Esophagus muscularis mucosa (tissue), 4 donors: ENCODE data around the gene RHOBTB1. TPM values are rescaled to one million over a fixed set of nuclear protein-coding genes. Genes with fewer than 3 reads are reported as not detected.
A peak's percentile ranks its signal among the peaks of the same experiment; 100 is the strongest.
"Not testable (repeated sequence)": the region's sequence is repeated elsewhere in the genome, so short reads cannot be mapped to it uniquely, and the experiment has no call there.

ENCODE experiments used
- DNase-seq: peaks from one replicate; pipeline ENCODE4 v3.0.0-alpha.2; 2017; ENCODE audit errors: extremely low spot score
- H3K27ac ChIP-seq, 4 donors: fragments of 200-600 bp; sonication (generic); replicated peaks in 1 of 4; 1 replicate in 3 of 4; 2 replicates in 1 of 4; pipeline ENCODE4 v1.5.1; 2016 to 2019; ENCODE audit warnings: mild to moderate bottlenecking in 1 of 4
- H3K27me3 ChIP-seq, 4 donors: fragments of 200-600 bp; sonication (generic); one replicate each; pipeline versions ENCODE4 v1.5.1 to v1.6.0; 2016 to 2019
- H3K36me3 ChIP-seq, 4 donors: fragments of 200-600 bp; sonication (generic); one replicate each; pipeline ENCODE4 v1.5.1; 2016 to 2019
- H3K4me1 ChIP-seq, 4 donors: fragments of 200-600 bp; sonication (generic); one replicate each; pipeline ENCODE4 v1.5.1; 2016 to 2019
- H3K4me3 ChIP-seq, 4 donors: fragments of 200-600 bp; sonication (generic); 1 replicate in 2 of 4; 2 replicates in 2 of 4; pipeline ENCODE4 v1.5.1; 2016 to 2019; ENCODE audit warnings: mild to moderate bottlenecking in 4 of 4, moderate library complexity in 1 of 4
- H3K9me3 ChIP-seq, 4 donors: fragments of 200-600 bp; sonication (generic); 1 replicate in 3 of 4; 2 replicates in 1 of 4; pipeline ENCODE4 v1.5.1; 2016 to 2019
- EP300 ChIP-seq: sonication (generic); formaldehyde crosslinking; IDR thresholded peaks from one replicate; pipeline ENCODE4 v1.6.1; 2017; ENCODE audit warnings: antibody characterized with exemption
- POLR2A ChIP-seq: fragments of 450-650 bp; IDR thresholded peaks from one replicate; pipeline ENCODE4 v1.6.1; 2017; ENCODE audit warnings: antibody characterized with exemption, moderate library complexity, mild to moderate bottlenecking, low read depth
- POLR2AphosphoS5 ChIP-seq, 2 donors: sonication (generic); formaldehyde crosslinking; IDR thresholded peaks; one replicate each; pipeline ENCODE4 v1.6.1; 2017; ENCODE audit warnings: antibody characterized with exemption in 2 of 2
- WGBS: methylation state at CpG from one replicate; pipeline ENCODE4 v1.1.5; 2018; 5-methylcytosine and 5-hydroxymethylcytosine counted together
- intact Hi-C: fragments of 100-400 bp; cut with DNase I; formaldehyde crosslinking; loops from one replicate; pipeline ENCODE4 v1.15.1; 2023
- total RNA-seq, 4 donors: library from RNA; depleted of rRNA; stranded (reverse); fragments of >200 nt; gene quantifications; one replicate each; pipeline versions ENCODE4 v1.1.0 to v1.2.1, GENCODE V29; 2016
- TF ChIP-seq, protein P1 (sequence below), 3 experiments: fragments of 200-600 bp in 2 of 3; fragments of 450-650 bp in 1 of 3; sonication (generic) in 2 of 3; IDR thresholded peaks; one replicate each; pipeline ENCODE4 v1.5.1; 2017 to 2019; ENCODE audit warnings: antibody characterized with exemption in 3 of 3, mild to moderate bottlenecking in 2 of 3, moderate library complexity in 1 of 3

RHOBTB1 gene
- total RNA-seq, 4 donors from 2014 or later: 16.7 to 39.2 (median 20.1) TPM

- intact Hi-C loops: loop anchor here (5.0 kb wide), 1 partner anchor 34 kb away; the partner anchor contains the start of gene RHOBTB1
- no peaks in the 10 kb centered on the region for H3K27me3 ChIP-seq
- 50% methylated on average over 2 of the region's 2 CpGs for WGBS
- H3K27ac ChIP-seq: peak overlapping the region; percentile 41 to 70 (median 55)
- H3K36me3 ChIP-seq: peaks cover 0 to 7% (median 3%) of the 10 kb centered on the region in 4 donors
- peaks cover 65 to 84% (median 82%) of the 10 kb centered on the region in 4 donors for H3K4me1 ChIP-seq
- no peak for DNase-seq
- H3K9me3 ChIP-seq: no peaks in the 10 kb centered on the region
- H3K4me3 ChIP-seq: no peak overlapping the region
- peak in 1 of 2 donors; percentile 41 for TF ChIP-seq POLR2AphosphoS5 (IDR thresholded peaks at IDR 0.05)
- TF ChIP-seq, protein P1, sequence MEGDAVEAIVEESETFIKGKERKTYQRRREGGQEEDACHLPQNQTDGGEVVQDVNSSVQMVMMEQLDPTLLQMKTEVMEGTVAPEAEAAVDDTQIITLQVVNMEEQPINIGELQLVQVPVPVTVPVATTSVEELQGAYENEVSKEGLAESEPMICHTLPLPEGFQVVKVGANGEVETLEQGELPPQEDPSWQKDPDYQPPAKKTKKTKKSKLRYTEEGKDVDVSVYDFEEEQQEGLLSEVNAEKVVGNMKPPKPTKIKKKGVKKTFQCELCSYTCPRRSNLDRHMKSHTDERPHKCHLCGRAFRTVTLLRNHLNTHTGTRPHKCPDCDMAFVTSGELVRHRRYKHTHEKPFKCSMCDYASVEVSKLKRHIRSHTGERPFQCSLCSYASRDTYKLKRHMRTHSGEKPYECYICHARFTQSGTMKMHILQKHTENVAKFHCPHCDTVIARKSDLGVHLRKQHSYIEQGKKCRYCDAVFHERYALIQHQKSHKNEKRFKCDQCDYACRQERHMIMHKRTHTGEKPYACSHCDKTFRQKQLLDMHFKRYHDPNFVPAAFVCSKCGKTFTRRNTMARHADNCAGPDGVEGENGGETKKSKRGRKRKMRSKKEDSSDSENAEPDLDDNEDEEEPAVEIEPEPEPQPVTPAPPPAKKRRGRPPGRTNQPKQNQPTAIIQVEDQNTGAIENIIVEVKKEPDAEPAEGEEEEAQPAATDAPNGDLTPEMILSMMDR (IDR thresholded peaks at IDR 0.05): no peak
- TF ChIP-seq EP300: no peak
Observed at GRCh38 chr10:60908031-60908430, 36.0 kb downstream of the RHOBTB1 start.

DNA sequence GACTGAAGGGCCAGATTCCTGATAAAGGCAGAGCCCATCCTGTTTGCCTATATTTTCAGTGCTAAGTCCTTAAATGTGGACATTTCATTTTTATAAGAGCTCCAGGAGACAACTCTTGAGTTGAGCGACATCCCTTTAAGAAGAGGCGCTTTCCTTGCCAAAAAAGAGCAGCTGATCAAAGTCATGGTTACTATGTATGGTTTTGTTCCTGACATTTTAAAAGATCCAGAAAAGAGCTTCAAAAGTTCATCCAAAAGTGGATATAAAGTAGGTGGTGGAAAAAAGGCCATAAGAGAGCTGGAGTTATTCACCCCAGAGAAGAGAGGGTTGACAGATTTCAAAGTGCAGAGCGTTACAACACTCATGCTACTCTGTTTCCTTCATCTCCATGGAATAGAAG is 36.7 kb downstream of the RHOBTB1 start:
- intact Hi-C loops: loop anchor here (5.0 kb wide), 1 partner anchor 35 kb away; the partner anchor contains the start of gene RHOBTB1
- no peak for TF ChIP-seq POLR2AphosphoS5 (IDR thresholded peaks at IDR 0.05)
- TF ChIP-seq EP300: no peak
- TF ChIP-seq POLR2A: no peak
- TF ChIP-seq, protein P1 (IDR thresholded peaks at IDR 0.05): no peak
- no peaks in the 10 kb centered on the region for H3K9me3 ChIP-seq
- peaks cover 60 to 83% (median 75%) of the 10 kb centered on the region in 4 donors for H3K4me1 ChIP-seq
- H3K27ac ChIP-seq: peak overlapping the region; percentile 41 to 70 (median 55)
- H3K36me3 ChIP-seq: peaks cover 0 to 7% (median 3%) of the 10 kb centered on the region in 4 donors
- no peak overlapping the region for H3K4me3 ChIP-seq
- DNase-seq: no peak
- 86% methylated on average over 3 of the region's 3 CpGs for WGBS
- H3K27me3 ChIP-seq: no peaks in the 10 kb centered on the region

DNA sequence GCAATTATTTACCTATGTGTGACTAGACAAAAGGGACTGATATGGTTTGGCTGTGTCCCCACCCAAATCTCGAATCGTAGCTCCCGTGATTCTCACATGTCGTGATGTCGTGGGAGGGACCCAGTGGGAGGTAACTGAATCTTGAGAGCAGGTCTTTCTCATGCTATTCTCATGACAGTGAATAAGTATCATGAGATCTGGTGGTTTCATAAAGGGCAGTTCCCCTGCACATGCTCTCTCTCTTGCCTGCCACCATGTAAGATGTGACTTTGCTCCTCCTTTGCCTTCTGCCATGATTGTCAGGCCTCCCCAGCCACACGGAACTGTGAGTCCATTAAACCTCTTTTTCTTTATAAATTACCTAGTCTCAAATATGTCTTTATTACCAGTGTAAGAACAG is 37.2 kb downstream of the RHOBTB1 start:
- H3K36me3 ChIP-seq, DNase-seq, H3K9me3 ChIP-seq, H3K27me3 ChIP-seq, H3K4me3 ChIP-seq: not testable (repeated sequence)
- H3K27ac ChIP-seq: peak overlapping the region; percentile 24 to 70 (median 55)
- peaks cover 59 to 84% (median 73%) of the 10 kb centered on the region in 4 donors for H3K4me1 ChIP-seq
- intact Hi-C loops: loop anchor here (5.0 kb wide), 1 partner anchor 35 kb away; the partner anchor contains the start of gene RHOBTB1
- 91% methylated on average over 6 of the region's 6 CpGs for WGBS

- Histone ChIP-seq H3K36me3 (peaks cover 0 to 7% (median 3%) of the 10 kb centered on the region in 4 donors), H3K9me3 (no peaks in the 10 kb centered on the region), H3K27me3 (no peaks in the 10 kb centered on the region), H3K4me1 (peaks cover 63 to 84% (median 73%) of the 10 kb centered on the region in 4 donors), H3K27ac (peak overlapping the region; percentile 24 to 66 (median 53)), H3K4me3 (no peak overlapping the region)
- WGBS: 53% methylated on average over 2 of the region's 2 CpGs
- no peak for DNase-seq
- intact Hi-C loops: loop anchor here (5.0 kb wide), 1 partner anchor 36 kb away; the partner anchor contains the start of gene RHOBTB1
- no peak for TF ChIP-seq POLR2AphosphoS5 (IDR thresholded peaks at IDR 0.05)
- no peak for TF ChIP-seq POLR2A
- TF ChIP-seq, protein P1 (IDR thresholded peaks at IDR 0.05): no peak
- TF ChIP-seq EP300: no peak
Observed at GRCh38 chr10:60906411-60906810, 37.6 kb downstream of the RHOBTB1 start.

DNA sequence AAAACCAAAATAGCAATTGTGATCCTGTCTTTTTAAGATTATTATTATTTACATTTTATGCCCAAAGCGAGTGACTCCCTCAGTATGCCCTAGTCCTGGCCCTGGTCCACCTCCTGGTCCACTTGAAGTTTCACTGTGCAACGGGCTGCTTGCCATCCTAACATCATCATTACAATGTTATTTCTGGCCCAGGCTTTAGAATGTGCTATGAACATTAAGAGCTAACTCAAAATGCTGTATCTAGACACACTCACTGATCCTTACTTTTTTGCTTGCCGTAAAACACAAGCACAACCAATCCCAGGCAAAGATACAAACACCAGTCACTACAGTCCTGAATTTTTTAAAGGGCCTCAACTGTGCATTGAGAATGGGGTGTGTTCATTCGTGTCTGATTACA is 38.4 kb downstream of the RHOBTB1 start:
- WGBS: 37% methylated on average over 4 of the region's 4 CpGs

More for the DNA sequence above, 38.4 kb downstream of the RHOBTB1 start:
- DNase-seq: no peak
- H3K4me1 ChIP-seq: peaks cover 63 to 79% (median 66%) of the 10 kb centered on the region in 4 donors
- H3K9me3 ChIP-seq: no peaks in the 10 kb centered on the region
- H3K27ac ChIP-seq: peak overlapping the region; percentile 24 to 66 (median 53)
- no peak overlapping the region for H3K4me3 ChIP-seq
- intact Hi-C loops: loop anchor here (5.0 kb wide), 1 partner anchor 37 kb away; the partner anchor contains the start of gene RHOBTB1
- no peak for TF ChIP-seq EP300
- TF ChIP-seq, protein P1 (IDR thresholded peaks at IDR 0.05): no peak
- TF ChIP-seq POLR2A: no peak
- peak in 1 of 2 donors; percentile 15 for TF ChIP-seq POLR2AphosphoS5 (IDR thresholded peaks at IDR 0.05)
- H3K36me3 ChIP-seq: peaks cover 0 to under 1% (median 0%) of the 10 kb centered on the region in 4 donors
- no peaks in the 10 kb centered on the region for H3K27me3 ChIP-seq
